Measurements from ENCODE around the gene TPO. TPM values are rescaled to one million over a fixed set of nuclear protein-coding genes. Genes with fewer than 3 reads are reported as not detected.

Gene TPO
- total RNA-seq, 1 experiment from 2014 or later: not detected

- no peaks in the 10 kb centered on the region for H3K4me1 Mint-ChIP-seq (ENCODE audit: low read depth, unreplicated experiment)
- TF ChIP-seq, protein P1, sequence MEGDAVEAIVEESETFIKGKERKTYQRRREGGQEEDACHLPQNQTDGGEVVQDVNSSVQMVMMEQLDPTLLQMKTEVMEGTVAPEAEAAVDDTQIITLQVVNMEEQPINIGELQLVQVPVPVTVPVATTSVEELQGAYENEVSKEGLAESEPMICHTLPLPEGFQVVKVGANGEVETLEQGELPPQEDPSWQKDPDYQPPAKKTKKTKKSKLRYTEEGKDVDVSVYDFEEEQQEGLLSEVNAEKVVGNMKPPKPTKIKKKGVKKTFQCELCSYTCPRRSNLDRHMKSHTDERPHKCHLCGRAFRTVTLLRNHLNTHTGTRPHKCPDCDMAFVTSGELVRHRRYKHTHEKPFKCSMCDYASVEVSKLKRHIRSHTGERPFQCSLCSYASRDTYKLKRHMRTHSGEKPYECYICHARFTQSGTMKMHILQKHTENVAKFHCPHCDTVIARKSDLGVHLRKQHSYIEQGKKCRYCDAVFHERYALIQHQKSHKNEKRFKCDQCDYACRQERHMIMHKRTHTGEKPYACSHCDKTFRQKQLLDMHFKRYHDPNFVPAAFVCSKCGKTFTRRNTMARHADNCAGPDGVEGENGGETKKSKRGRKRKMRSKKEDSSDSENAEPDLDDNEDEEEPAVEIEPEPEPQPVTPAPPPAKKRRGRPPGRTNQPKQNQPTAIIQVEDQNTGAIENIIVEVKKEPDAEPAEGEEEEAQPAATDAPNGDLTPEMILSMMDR (IDR thresholded peaks at IDR 0.05; ENCODE audit: unreplicated experiment): no peak
- CTCF ChIA-PET: no interaction called here
- H3K27me3 Mint-ChIP-seq (ENCODE audit: unreplicated experiment): no peaks in the 10 kb centered on the region
- BruUV-seq (replicated peaks): no TSS peak
- H3K4me3 Mint-ChIP-seq (ENCODE audit: low read depth, unreplicated experiment): no peak overlapping the region
- DNase-seq: no peak
- H3K27ac Mint-ChIP-seq (ENCODE audit: unreplicated experiment): no peak overlapping the region
- intact Hi-C loops (cut with micrococcal nuclease; ENCODE audit: unreplicated experiment): no loop called here
- H3K9me3 Mint-ChIP-seq (ENCODE audit: low read depth, unreplicated experiment): peaks cover 3% of the 10 kb centered on the region
- H3K36me3 Mint-ChIP-seq (ENCODE audit: insufficient read depth, unreplicated experiment): no peaks in the 10 kb centered on the region
Observed at GRCh38 chr2:1588978-1589621, 175.8 kb downstream of the TPO start.

DNA sequence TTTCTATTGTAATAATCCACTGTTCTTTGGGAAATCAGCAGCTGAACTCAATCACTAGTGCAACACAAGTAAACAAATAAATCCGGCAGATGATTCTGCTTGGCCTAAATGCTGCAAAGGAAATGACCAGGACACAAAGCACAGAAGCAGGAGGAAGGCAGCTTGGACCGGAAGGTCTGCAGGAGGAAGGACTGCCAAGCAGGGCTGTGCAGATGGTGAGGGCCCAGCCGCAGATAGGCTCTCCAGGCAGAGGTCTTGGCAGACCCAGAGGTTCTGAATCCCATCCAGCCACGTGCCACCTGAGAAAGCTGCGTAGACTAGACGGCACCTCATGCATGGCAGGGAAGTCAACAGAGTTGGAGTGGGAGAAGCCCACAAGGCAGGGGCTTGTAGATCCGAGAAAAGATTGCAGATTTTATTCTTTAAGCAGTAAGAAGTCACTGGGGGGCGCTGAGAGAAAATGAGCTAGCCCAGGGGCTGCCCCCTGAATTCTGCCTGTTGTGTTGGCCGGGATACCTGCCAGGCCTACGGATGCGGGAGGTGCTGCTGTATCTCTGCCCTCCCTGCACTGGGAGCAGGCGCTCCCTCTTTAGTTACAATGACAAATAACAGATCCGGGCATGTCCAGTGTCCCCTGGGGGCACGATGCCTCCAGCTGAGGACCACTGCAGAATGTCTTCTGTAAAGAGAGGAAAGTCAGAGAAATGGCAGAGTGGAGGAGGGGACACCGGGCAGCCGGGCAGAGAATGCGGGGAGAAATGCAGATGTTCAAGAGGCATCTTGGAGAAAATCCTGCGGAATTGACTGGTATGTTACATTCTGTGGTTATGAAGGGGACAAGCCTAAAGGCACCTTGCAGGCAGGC, 177.6 kb downstream of the TPO start:
- BruUV-seq (replicated peaks): no TSS peak
- H3K9me3 Mint-ChIP-seq (ENCODE audit: low read depth, unreplicated experiment): peaks cover 3% of the 10 kb centered on the region
- no peak overlapping the region for H3K27ac Mint-ChIP-seq (ENCODE audit: unreplicated experiment)
- CTCF ChIA-PET: no interaction called here
- H3K4me1 Mint-ChIP-seq (ENCODE audit: low read depth, unreplicated experiment): no peaks in the 10 kb centered on the region
- no peak for DNase-seq
- no peak overlapping the region for H3K4me3 Mint-ChIP-seq (ENCODE audit: low read depth, unreplicated experiment)
- intact Hi-C loops (cut with micrococcal nuclease; ENCODE audit: unreplicated experiment): no loop called here
- no peaks in the 10 kb centered on the region for H3K36me3 Mint-ChIP-seq (ENCODE audit: insufficient read depth, unreplicated experiment)
- no peaks in the 10 kb centered on the region for H3K27me3 Mint-ChIP-seq (ENCODE audit: unreplicated experiment)
- TF ChIP-seq, protein P1 (IDR thresholded peaks at IDR 0.05; ENCODE audit: unreplicated experiment): no peak

- H3K27me3 Mint-ChIP-seq (ENCODE audit: unreplicated experiment): no peaks in the 10 kb centered on the region
- H3K4me3 Mint-ChIP-seq (ENCODE audit: low read depth, unreplicated experiment): no peak overlapping the region
- no TSS peak for BruUV-seq (replicated peaks)
- CTCF ChIA-PET: no interaction called here
- TF ChIP-seq, protein P1 (IDR thresholded peaks at IDR 0.05; ENCODE audit: unreplicated experiment): no peak
- no peaks in the 10 kb centered on the region for H3K4me1 Mint-ChIP-seq (ENCODE audit: low read depth, unreplicated experiment)
- no peak overlapping the region for H3K27ac Mint-ChIP-seq (ENCODE audit: unreplicated experiment)
- intact Hi-C loops (cut with micrococcal nuclease; ENCODE audit: unreplicated experiment): no loop called here
- H3K36me3 Mint-ChIP-seq (ENCODE audit: insufficient read depth, unreplicated experiment): no peaks in the 10 kb centered on the region
- peaks cover 3% of the 10 kb centered on the region for H3K9me3 Mint-ChIP-seq (ENCODE audit: low read depth, unreplicated experiment)
- no peak for DNase-seq
Observed at GRCh38 chr2:1591461-1591770, 178.2 kb downstream of the TPO start.

Measured in Calu3 (cell line).